NCI-H2107 treated with DMSO at 0.1 percent for 48 hours (cell line): ENCODE results near the gene RAB27B.
A peak's percentile ranks its signal among the peaks of the same experiment; 100 is the strongest.
"Not testable (repeated sequence)": the region's sequence is repeated elsewhere in the genome, so short reads cannot be mapped to it uniquely, and the experiment has no call there.

ENCODE experiments used
- DNase-seq: peaks from one replicate; lab custom pipeline; 2025; ENCODE audit not compliant: unreplicated experiment; lab: John Stamatoyannopoulos, UW

Gene RAB27B

DNA sequence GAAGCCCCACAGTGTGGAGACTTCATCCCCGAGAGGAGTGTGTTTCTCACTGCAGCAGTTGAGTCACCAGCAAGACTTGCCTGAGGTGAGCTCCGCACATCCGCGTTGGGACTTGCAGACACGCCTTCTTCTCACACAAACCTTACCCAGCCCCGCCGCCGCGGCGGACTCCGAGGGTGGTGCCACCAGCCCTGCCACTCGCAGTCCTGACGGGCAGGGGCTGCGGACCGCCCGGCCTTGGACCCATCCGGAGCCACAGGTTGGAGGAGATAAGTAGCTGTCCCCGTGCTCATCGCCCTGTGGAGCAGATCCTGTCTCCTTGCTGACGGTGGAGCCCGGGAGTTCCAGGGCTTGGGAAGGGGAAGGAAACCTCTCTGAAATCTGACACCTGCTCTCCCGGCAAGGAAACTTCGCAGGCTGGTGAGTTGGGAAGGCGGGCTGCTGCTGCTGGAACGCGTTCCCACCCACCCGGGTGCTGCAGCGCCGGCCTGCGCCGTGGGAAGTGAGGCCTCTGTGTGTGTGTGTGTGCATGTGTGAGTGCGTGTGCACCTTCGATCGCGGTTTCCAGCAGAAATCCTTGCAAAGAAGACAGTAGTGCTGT lies at the start of gene RAB27B:
Gene RAB27B, plus strand, starts transcription at position 197 of the 601 bp plus-strand sequence. CDS start 49,109 bp downstream, outside the sequence.
- peak; percentile 37 for DNase-seq

DNA sequence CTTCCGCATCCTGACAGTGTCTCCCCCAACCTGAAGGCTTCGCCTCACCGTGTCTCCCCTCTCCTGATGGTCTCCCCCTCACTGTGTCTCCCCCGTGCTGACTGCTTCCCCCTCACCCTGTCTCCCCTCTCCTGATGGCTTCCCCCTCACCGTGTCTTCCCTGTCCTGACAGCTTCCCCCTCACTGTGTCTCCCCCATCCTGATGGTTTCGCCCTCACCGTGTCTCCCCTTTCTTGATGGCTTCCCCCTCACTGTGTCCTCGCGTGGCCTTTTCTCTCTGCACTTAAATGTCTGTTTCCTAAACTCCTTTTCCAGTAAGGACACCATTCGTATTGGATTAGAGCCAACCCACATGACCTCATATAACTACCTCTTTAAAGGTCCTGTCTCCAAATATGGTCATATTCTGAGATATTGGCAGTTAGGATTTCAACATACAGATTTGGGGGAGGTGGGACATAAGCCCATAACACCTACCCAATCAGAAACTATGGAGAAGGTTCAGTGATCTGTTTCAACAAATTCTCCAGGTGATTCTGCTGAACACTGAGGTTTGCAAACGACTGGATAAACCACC lies 47.9 kb upstream of the RAB27B start:
- no peak for DNase-seq

- no peak for DNase-seq
Observed at GRCh38 chr18:54780970-54781369, 47.3 kb upstream of the RAB27B start.

GRCh38 chr18:54783139-54783538 lies 45.1 kb upstream of the RAB27B start:
- no peak for DNase-seq

- no peak for DNase-seq
Observed at GRCh38 chr18:54786206-54786605, 42.1 kb upstream of the RAB27B start.

DNA sequence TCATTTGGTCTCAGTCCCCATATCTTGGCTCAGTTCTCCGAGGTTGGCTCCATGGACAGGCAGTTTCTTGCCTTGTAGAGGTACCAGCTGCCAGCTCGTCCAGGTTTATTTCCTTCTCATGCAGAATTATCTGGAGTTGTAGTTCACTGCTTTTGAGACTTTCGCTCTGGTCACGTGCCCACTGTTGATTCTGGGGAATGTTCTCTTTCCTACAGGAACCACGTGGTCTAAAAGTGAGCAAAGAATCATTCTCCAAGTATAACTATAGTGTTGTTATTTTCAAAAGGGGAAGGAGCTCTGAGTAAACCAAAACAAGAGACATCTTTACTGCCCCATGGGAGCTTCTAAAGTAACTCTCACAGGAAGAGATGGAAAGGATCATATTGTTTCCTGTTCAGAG lies 41.2 kb upstream of the RAB27B start:
- no peak for DNase-seq

DNA sequence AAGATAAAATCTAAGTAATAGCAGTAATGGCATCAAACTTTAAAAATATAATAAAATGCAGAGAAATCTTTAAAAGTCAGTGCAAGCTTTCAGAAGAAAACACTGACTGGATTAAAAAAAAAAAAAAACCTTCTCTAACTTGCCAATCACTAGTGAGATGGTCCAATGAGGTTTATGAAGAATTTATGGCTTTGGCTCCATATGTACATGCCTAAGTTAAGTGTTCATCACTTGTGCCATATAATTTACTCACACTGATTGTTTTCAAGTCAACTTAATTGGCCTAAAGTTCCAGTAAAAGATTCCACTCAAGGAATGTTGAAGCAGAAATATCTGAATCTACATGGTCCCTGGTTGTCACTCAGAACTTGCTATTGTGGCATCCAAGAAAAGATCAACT lies 40.7 kb upstream of the RAB27B start:
- no peak for DNase-seq

GRCh38 chr18:54790109-54790508 lies 38.2 kb upstream of the RAB27B start:
- DNase-seq, result no peak

- DNase-seq, result no peak
Observed at GRCh38 chr18:54791657-54792056, 36.6 kb upstream of the RAB27B start.

GRCh38 chr18:54792079-54792478 lies 36.2 kb upstream of the RAB27B start:
- DNase-seq, result no peak

GRCh38 chr18:54794823-54795222 lies 33.5 kb upstream of the RAB27B start:
- DNase-seq, result no peak

GRCh38 chr18:54798186-54798585 lies 30.1 kb upstream of the RAB27B start:
- no peak for DNase-seq

- no peak for DNase-seq
Observed at GRCh38 chr18:54801374-54801773, 26.9 kb upstream of the RAB27B start.

GRCh38 chr18:54802178-54802577 lies 26.1 kb upstream of the RAB27B start:
- DNase-seq, result no peak

DNA sequence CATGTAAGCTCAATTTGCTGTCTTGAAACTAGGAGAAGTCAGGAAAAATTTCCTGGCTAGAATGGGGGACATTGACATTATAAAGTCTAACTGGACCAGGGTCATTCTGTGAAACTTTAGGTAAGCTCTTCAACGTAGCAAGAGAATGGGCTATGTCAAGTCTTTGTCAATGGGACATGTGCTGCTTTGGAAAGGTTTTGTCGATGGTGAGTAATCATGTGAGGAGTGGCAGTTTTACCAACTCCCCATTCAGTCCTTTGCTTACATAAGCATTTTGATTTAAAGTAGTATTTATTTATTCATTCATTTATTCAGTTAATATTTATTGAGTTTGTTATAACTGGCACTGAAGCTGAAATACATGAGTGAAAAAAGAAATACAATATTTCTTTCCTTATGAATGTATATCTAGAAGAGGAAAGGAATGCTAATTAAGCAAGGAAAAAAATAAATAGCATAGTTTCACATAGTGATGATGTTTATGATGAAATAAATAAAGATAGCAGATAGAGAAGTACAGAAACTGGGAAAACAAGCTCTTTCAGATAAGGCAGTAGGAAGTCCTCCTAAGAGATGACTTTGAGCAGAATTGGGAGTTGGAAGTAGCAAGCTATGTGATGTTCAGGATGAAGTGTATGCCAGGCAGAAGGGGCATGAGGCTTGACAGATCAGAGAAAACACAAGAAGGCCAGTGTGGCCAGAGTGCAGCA lies 25.4 kb upstream of the RAB27B start:
- no peak for DNase-seq

- DNase-seq, result no peak
Observed at GRCh38 chr18:54805571-54806334, 22.5 kb upstream of the RAB27B start.

DNA sequence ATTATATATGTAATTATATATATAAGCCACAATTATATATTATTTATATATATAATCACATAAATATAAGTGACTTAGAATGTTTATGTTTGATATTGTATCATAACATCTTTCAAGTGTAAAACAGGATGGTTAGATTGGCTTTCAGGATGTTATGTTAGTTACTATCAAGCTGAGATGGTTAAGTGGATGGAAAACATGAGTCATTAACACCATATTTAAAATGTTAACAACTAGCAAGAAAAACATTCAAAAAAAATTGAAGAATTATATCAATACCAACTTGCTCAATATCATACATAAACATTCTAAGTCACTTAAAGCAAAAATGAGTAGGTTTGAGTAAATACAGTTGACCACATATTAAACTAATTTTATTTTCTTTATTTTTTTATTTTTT lies 21.8 kb upstream of the RAB27B start:
- no peak for DNase-seq

GRCh38 chr18:54807303-54807702 lies 21.0 kb upstream of the RAB27B start:
- no peak for DNase-seq

DNA sequence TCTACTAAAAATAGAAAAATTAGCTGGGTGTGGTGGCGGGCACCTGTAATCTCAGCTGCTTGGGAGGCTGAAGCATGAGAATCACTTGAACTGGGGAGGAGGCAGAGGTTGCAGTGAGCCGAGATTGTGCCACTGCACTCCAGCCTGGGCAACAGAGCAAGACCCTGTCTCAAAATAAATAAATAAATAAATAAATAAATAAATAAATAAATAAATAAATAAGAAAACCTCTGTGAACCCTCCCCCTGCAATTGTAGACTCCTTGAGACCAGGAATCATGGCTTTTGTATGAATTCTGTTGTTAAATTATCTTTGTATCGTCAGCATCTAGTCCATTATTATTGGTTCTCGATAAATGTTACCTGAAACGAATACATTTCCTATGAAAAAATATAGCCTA lies 17.6 kb upstream of the RAB27B start:
- not testable (repeated sequence) for DNase-seq

DNA sequence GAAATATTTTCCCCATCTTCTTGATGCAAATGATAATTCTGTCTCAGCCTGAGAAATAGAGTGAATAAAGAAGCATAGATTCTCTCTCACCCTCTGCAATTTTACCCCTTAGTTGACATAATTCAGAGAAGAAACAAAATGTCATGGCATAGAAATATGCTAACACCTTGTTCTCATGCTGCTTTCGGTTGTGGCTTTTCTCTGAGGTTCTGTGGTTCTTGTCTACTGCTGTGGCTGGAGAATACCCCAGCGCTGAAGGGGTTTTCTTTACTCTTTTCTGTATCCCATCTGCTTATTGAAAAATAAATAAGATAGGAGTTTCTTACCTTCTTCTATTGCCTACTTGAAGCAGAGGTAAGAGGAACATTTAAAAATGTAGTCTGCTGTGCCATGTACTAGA lies 15.4 kb upstream of the RAB27B start:
- DNase-seq, result no peak

GRCh38 chr18:54813305-54813704 lies 15.0 kb upstream of the RAB27B start:
- DNase-seq, result no peak
